Stomach (tissue), 9 donors: ENCODE data around the gene CLSTN2. TPM values are rescaled to one million over a fixed set of nuclear protein-coding genes. Genes with fewer than 3 reads are reported as not detected.

Experiments
- DNase-seq, 2 donors: peaks; one replicate each; pipeline versions ENCODE4 v3.0.0 to v3.0.0-alpha.2; 2013 to 2019
- H3K27ac ChIP-seq, 5 donors: fragments of 200-600 bp in 4 of 5; sonication (generic) in 4 of 5; one replicate each; pipeline ENCODE4 v1.5.1; 2013 to 2019; ENCODE audit warnings: mild to moderate bottlenecking in 1 of 5, moderate library complexity in 1 of 5
- H3K27me3 ChIP-seq, 3 donors: fragments of 200-600 bp; sonication (generic); one replicate each; pipeline ENCODE4 v1.5.1; 2017 to 2019; ENCODE audit warnings: mixed run types in 1 of 3
- H3K36me3 ChIP-seq, 4 donors: fragments of 200-600 bp; sonication (generic); 1 replicate in 3 of 4; 2 replicates in 1 of 4; pipeline ENCODE4 v1.5.1; 2016 to 2019
- H3K4me1 ChIP-seq, 4 donors: fragments of 200-600 bp; sonication (generic); one replicate each; pipeline ENCODE4 v1.5.1; 2016 to 2019
- H3K4me3 ChIP-seq, 4 donors: fragments of 200-600 bp; sonication (generic) in 3 of 4; one replicate each; pipeline ENCODE4 v1.5.1; 2016 to 2019; ENCODE audit warnings: mild to moderate bottlenecking in 1 of 4
- H3K9me3 ChIP-seq, 4 donors: fragments of 200-600 bp; sonication (generic); one replicate each; pipeline ENCODE4 v1.5.1; 2016 to 2019
- EP300 ChIP-seq: sonication (generic); formaldehyde crosslinking; IDR thresholded peaks from one replicate; pipeline ENCODE4 v1.6.1; 2017; ENCODE audit warnings: antibody characterized with exemption
- POLR2A ChIP-seq, 4 donors: fragments of 450-650 bp; IDR thresholded peaks; one replicate each; pipeline ENCODE4 v1.6.1; 2016; ENCODE audit warnings: antibody characterized with exemption in 4 of 4, control low read depth in 2 of 4, mild to moderate bottlenecking in 1 of 4, moderate library complexity in 1 of 4
- POLR2AphosphoS5 ChIP-seq, 3 donors: sonication (generic); formaldehyde crosslinking; IDR thresholded peaks; one replicate each; pipeline ENCODE4 v1.6.1; 2016; ENCODE audit warnings: antibody characterized with exemption in 3 of 3
- WGBS, 5 donors: extraction: QIAGEN DNeasy Blood & Tissue Kit in 3 of 5; methylation state at CpG; one replicate each; pipeline versions ENCODE4 v1.1.5 to v1.1.7; 2013 to 2018; 5-methylcytosine and 5-hydroxymethylcytosine counted together
- intact Hi-C: fragments of 100-400 bp; cut with DNase I; formaldehyde crosslinking; loops from one replicate; pipeline ENCODE4 v1.15.1; 2023; ENCODE audit warnings: low total_unique reads
- polyA plus RNA-seq, 3 donors: library from polyadenylated mRNA; stranded (reverse); fragments of 200-250 nt; gene quantifications; one replicate each; pipeline ENCODE4 v1.2.3, GENCODE V29; 2013
- total RNA-seq, 5 donors: library from RNA; depleted of rRNA; stranded (reverse); fragments of >200 nt; gene quantifications; one replicate each; pipeline versions ENCODE4 v1.1.0 to v1.2.3, GENCODE V29; 2014 to 2016
- TF ChIP-seq, protein P1 (sequence below), 7 experiments: fragments of 450-650 bp in 4 of 7; fragments of 200-600 bp in 3 of 7; sonication (generic) in 3 of 7; IDR thresholded peaks; one replicate each; pipeline ENCODE4 v1.5.1; 2016 to 2019; ENCODE audit warnings: antibody characterized with exemption in 7 of 7, control low read depth in 2 of 7, mild to moderate bottlenecking in 1 of 7
- donor health status: healthy with polysubstance abuse.
- donor health status: Bipolar disorder and iron deficiency.
- donor health status: healthy.

Gene CLSTN2
- total and polyA plus RNA-seq, 8 donors = 0.10 to 5.4 (median 1.7) TPM

- no peaks in the 10 kb centered on the region for H3K36me3 ChIP-seq
- no peaks in the 10 kb centered on the region for H3K9me3 ChIP-seq
- intact Hi-C loops = no loop called here
- H3K27ac ChIP-seq = no peak overlapping the region
- H3K27me3 ChIP-seq = no peaks in the 10 kb centered on the region
- 78 to 88% (median 87%) methylated on average over 1 of the region's 1 CpG for WGBS, 5 donors
- H3K4me1 ChIP-seq = no peaks in the 10 kb centered on the region
- no peak overlapping the region for H3K4me3 ChIP-seq
- DNase-seq = no peak
- TF ChIP-seq POLR2A (IDR thresholded peaks at IDR 0.05) (no peak), EP300 (no peak)
Measured at GRCh38 chr3:139969386-139969785, 34.4 kb downstream of the CLSTN2 start.

- Histone ChIP-seq H3K27me3 (no peaks in the 10 kb centered on the region), H3K9me3 (no peaks in the 10 kb centered on the region), H3K4me1 (no peaks in the 10 kb centered on the region), H3K4me3 (no peak overlapping the region), H3K36me3 (no peaks in the 10 kb centered on the region), H3K27ac (no peak overlapping the region)
- TF ChIP-seq, protein P1, sequence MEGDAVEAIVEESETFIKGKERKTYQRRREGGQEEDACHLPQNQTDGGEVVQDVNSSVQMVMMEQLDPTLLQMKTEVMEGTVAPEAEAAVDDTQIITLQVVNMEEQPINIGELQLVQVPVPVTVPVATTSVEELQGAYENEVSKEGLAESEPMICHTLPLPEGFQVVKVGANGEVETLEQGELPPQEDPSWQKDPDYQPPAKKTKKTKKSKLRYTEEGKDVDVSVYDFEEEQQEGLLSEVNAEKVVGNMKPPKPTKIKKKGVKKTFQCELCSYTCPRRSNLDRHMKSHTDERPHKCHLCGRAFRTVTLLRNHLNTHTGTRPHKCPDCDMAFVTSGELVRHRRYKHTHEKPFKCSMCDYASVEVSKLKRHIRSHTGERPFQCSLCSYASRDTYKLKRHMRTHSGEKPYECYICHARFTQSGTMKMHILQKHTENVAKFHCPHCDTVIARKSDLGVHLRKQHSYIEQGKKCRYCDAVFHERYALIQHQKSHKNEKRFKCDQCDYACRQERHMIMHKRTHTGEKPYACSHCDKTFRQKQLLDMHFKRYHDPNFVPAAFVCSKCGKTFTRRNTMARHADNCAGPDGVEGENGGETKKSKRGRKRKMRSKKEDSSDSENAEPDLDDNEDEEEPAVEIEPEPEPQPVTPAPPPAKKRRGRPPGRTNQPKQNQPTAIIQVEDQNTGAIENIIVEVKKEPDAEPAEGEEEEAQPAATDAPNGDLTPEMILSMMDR (IDR thresholded peaks at IDR 0.05) = no peak
- TF ChIP-seq POLR2A (IDR thresholded peaks at IDR 0.05) = no peak
- no peak for TF ChIP-seq EP300
- no peak for TF ChIP-seq POLR2AphosphoS5 (IDR thresholded peaks at IDR 0.05)
- WGBS, 5 donors = 75 to 85% (median 82%) methylated on average over 5 of the region's 5 CpGs
- DNase-seq = no peak
- intact Hi-C loops = no loop called here
Measured at GRCh38 chr3:139970526-139970925, 35.5 kb downstream of the CLSTN2 start.

GRCh38 chr3:139974809-139975425 lies 39.9 kb downstream of the CLSTN2 start:
- DNase-seq = no peak
- WGBS, 5 donors = 60 to 79% (median 75%) methylated on average over 2 of the region's 2 CpGs
- H3K4me3 ChIP-seq = no peak overlapping the region

GRCh38 chr3:139975594-139976365 lies 40.8 kb downstream of the CLSTN2 start:
- H3K4me3 ChIP-seq = no peak overlapping the region
- TF ChIP-seq POLR2A (IDR thresholded peaks at IDR 0.05) = no peak
- intact Hi-C loops = no loop called here
- DNase-seq = peak in 1 of 2 donors; percentile 11
- WGBS, 5 donors = 62 to 78% (median 69%) methylated on average over 5 of the region's 5 CpGs
- H3K27me3 ChIP-seq = no peaks in the 10 kb centered on the region
- no peaks in the 10 kb centered on the region for H3K9me3 ChIP-seq
- H3K36me3 ChIP-seq = no peaks in the 10 kb centered on the region
- no peaks in the 10 kb centered on the region for H3K4me1 ChIP-seq
- H3K27ac ChIP-seq = no peak overlapping the region

More at GRCh38 chr3:139974809-139975425, 39.9 kb downstream of the CLSTN2 start:
- H3K27ac ChIP-seq = no peak overlapping the region
- H3K4me1 ChIP-seq = no peaks in the 10 kb centered on the region
- no peaks in the 10 kb centered on the region for H3K36me3 ChIP-seq
- intact Hi-C loops = no loop called here
- TF ChIP-seq EP300 (no peak), POLR2AphosphoS5 (IDR thresholded peaks at IDR 0.05) (no peak), POLR2A (IDR thresholded peaks at IDR 0.05) (no peak)
- TF ChIP-seq, protein P1 (IDR thresholded peaks at IDR 0.05) = no peak
- no peaks in the 10 kb centered on the region for H3K9me3 ChIP-seq
- H3K27me3 ChIP-seq = no peaks in the 10 kb centered on the region

DNA sequence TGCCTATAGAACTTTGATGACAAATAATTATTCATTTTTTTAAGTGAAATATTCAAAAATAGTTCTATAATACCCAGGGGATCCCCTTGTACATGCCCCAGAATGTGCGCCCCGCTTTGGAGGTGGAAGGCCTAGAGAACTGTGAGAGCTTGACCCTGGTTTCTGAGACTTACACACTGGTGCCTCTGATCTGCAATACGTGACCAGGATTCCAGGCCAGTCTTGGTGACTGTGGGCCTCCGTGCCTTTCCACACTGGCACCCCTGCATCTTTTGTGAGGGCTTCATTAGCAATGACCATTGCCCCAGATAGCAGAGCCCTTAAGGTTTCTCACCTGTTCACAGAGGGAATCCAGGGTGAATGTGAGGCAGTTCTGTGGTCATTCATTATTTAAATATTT lies 44.0 kb downstream of the CLSTN2 start:
- Histone ChIP-seq H3K4me3 (no peak overlapping the region), H3K27me3 (no peaks in the 10 kb centered on the region), H3K36me3 (no peaks in the 10 kb centered on the region), H3K4me1 (no peaks in the 10 kb centered on the region), H3K9me3 (no peaks in the 10 kb centered on the region), H3K27ac (no peak overlapping the region)
- TF ChIP-seq EP300 (no peak), POLR2AphosphoS5 (IDR thresholded peaks at IDR 0.05) (no peak), POLR2A (IDR thresholded peaks at IDR 0.05) (no peak)
- TF ChIP-seq, protein P1 (IDR thresholded peaks at IDR 0.05) = no peak
- WGBS, 5 donors = 91 to 96% (median 94%) methylated on average over 3 to 4 of the region's 4 CpGs
- DNase-seq = no peak
- intact Hi-C loops = no loop called here
